22Rv1 (cell line): ENCODE results near the gene HCRT.

Experiments
- H3K27ac ChIP-seq: fragments of 450-650 bp; 2 replicates; pipeline ENCODE4 v1.5.1; 2017
- ZFX ChIP-seq: fragments of 450-650 bp; IDR thresholded peaks from 2 replicates; pipeline ENCODE4 v1.6.1; 2017; ENCODE audit warnings: antibody characterized with exemption, borderline replicate concordance
- TF ChIP-seq, protein P1 (sequence below): fragments of 450-650 bp; IDR thresholded peaks from 2 replicates; pipeline ENCODE4 v1.5.1; 2017; ENCODE audit warnings: mild to moderate bottlenecking

Gene HCRT

DNA sequence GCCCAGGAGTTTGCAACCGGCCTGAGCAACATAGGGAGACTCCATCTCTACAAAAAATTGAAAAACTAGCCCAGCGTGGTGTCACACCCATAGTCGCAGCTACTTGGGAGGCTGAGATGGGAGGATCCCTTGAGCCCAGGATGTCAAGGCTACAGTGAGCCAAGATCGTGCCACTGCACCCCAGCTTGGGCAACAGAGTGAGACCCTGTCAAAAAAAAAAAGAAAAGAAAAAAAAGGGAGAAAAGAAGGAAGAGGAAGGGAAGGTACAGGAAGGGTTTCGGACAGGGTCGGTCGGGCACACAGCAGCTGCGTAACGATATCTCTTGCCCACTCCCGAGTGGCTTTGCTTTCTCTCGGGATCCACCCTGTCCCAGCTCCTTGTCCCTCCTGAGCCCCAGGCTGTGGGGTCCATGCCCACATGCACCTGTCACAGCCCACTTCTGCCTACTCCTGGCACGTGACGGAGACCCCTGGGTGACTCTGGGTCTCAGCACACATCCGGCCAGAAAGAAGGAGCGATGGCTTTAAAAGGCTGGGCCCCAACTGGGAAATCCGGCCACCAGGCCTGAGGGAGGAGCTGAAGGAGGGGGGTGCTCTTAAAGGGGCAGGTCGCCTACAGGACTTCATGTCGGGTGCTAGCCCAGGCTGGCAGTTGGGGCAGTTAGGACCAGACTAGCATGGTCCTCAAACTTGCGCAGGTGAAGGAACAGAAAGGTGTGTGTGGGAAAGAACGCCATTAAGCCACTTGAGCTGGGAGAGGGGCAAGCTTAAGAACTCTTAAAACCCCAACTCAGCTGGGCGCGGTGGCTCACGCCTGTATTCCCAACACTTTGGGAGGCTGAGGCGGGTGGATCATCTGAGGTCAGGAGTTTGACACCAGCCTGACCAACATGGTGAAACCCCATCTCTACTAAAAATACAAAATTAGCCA lies 9.0 kb upstream of the HCRT start, which contains the start of gene GHDC:
Gene GHDC, minus strand, starts transcription at position 526 of the 931 bp plus-strand sequence. CDS start 913 bp downstream, outside the sequence.
- peak within 1 kb of the TSS; percentile 52 for H3K27ac ChIP-seq
- no peak for TF ChIP-seq ZFX
- TF ChIP-seq, protein P1, sequence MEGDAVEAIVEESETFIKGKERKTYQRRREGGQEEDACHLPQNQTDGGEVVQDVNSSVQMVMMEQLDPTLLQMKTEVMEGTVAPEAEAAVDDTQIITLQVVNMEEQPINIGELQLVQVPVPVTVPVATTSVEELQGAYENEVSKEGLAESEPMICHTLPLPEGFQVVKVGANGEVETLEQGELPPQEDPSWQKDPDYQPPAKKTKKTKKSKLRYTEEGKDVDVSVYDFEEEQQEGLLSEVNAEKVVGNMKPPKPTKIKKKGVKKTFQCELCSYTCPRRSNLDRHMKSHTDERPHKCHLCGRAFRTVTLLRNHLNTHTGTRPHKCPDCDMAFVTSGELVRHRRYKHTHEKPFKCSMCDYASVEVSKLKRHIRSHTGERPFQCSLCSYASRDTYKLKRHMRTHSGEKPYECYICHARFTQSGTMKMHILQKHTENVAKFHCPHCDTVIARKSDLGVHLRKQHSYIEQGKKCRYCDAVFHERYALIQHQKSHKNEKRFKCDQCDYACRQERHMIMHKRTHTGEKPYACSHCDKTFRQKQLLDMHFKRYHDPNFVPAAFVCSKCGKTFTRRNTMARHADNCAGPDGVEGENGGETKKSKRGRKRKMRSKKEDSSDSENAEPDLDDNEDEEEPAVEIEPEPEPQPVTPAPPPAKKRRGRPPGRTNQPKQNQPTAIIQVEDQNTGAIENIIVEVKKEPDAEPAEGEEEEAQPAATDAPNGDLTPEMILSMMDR, result no peak

DNA sequence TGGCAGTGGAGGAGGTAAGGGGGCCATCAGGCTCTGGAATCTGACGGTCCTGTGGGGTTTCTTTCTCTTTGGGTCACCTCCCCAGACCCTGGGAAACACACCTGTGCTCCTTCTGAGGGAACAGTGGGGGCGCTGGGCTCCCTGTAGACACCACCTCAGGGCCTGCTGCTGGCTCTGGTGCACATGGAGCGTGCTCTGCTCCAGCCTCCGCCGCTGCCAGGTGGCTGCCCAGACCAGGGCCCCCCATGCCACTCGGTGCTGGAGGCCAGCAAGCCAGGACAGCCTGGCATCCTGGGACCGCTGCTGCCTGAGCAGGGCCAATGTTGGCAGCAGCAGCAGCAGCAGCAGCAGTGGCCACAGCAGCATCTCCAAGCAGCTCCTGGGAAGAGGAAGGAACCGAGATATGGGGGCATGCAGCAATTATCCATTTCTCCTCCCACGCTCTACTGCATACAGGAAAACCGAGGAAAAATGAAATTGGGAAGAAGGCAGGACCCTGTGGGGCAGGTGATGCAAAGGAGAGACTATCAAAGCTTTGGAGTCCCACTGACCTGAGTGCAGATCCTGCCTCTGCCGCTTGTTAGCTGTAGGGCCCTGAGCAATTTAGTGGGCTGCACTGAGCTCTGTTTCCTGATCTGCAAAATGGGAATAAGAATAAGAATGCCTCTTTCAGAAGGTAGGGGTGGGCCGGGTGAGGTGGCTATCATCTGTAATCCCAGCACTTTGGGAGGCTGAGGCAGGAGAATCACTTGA lies 8.1 kb upstream of the HCRT start:
- TF ChIP-seq ZFX, result no peak
- TF ChIP-seq, protein P1, result no peak
- H3K27ac ChIP-seq, result peak overlapping the region; percentile 52

DNA sequence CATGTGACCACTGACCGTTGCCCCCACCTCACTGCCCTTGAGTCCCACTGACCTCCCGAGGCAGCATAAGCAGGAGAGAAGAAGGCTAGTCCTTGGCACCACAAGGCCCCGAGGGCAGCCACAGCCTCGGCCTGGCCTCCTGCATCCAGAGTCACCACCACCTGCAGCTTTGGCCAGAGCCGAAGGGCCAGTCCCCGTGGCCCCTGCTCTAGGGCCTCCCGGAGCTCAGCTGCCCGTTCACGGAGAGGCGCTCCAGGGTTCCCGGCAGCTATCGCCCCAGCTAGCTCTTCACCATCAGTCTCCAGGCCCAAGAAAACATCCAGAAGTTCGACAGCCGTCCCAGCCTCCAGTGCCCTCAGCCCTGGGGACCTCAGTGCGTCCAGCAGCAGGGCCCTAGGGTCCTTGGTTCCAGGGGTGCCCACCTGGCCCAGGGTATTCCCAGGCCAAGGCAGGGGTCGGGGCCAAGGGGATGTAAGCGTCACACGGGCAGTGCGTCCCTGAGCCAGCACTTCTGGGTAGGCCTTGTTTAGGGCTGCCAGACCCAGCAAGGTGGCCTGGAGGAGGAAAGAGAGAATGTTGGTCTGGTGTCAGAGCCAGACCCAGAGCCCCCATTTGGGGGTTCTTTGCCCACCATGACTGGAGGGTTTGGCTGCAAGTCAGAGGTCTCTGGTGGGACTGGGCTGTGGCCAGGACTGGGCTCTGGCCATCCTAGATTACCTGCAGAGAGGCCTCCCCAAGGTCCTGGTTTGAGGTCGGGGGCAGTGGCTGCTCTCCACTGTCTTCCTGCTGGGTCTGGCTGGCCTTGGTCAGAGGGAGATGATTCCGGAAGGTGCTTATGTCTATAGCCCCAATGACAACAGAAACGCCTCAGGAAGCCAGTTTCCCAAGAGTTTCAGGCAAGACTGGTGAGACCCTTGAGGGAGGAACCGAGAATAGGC lies 7.2 kb upstream of the HCRT start:
- TF ChIP-seq, protein P1, result no peak
- no peak for TF ChIP-seq ZFX
- no peak overlapping the region for H3K27ac ChIP-seq

DNA sequence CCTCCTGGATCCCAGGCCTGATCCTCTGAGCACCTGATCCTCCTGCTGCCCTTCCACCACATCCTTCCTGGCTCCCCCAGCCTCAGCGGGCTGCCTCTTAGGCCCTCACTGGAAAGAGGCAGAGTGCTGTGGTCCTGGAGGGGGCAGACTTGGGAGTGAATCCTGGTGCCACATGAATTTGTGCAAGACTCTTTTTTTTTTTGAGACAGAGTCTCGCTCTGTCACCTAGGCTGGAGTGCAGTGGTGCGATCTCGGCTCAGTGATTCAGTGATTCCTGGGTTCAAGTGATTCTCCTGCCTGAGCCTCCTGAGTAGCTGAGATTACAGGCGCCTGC lies 6.0 kb upstream of the HCRT start:
- no peak overlapping the region for H3K27ac ChIP-seq
- TF ChIP-seq, protein P1, result no peak
- TF ChIP-seq ZFX, result no peak

DNA sequence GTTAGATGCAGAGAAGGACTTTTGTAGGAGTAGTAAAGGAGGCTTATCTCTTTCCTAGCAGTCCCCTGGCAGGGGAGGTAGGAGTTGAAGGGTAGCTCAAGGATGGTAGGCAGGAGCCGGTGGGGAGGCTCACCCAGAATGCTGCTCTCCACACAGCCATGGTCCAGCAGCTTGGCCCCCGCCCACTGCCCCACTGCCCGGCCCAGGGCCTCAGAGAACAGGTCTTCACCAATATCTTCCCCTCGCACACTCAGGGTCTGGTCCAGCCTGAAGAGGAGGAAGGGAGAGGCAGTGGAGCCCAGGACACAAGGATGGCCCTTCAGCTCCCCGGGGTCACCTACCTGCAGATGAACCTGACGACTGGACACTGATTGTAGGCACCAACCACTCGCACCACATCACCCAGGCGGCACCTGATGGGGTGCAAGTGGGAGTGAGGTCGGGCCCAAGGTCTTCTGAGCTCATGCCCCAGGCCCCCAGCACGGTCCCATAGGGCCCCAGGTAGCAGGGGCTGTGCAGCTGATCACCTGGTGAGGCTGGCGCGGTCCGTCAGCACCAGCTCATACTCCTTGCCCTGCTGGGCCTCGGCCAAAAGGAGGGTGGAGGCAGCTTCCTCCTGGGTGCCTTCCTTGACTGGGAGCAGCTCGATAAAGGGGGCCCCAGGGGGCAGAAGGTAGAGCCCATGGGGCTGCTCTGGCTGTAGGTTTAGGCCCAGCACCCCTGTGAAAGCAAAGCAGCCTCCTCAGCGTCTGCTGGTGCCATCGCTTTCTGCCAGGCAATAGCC lies 5.4 kb upstream of the HCRT start:
- TF ChIP-seq, protein P1, result no peak
- TF ChIP-seq ZFX, result no peak
- H3K27ac ChIP-seq, result no peak overlapping the region

DNA sequence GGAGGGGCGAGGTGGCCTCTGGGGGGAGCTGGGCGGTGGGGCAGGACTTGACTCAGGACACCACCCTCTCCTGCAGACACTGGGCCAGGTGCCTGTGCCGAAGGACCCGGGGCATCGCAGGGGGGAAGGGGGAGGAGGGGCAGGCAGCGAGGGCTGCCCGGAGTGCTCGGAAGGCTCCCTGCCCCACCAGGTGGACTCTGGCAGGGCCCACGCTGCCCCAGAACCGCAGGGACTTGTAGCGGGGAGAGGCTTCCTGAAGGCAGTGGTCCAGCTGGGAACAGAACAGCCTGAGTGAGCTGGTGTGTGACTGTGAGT lies 4.4 kb upstream of the HCRT start:
- no peak overlapping the region for H3K27ac ChIP-seq
- TF ChIP-seq ZFX, result no peak
- TF ChIP-seq, protein P1, result no peak
